Lower leg skin (tissue), 4 donors: ENCODE results near the gene TM4SF1. TPM values are rescaled to one million over a fixed set of nuclear protein-coding genes. Genes with fewer than 3 reads are reported as not detected.

Experiments used
- DNase-seq, 2 donors: peaks; one replicate each; pipeline ENCODE4 v3.0.0-alpha.2; 2019; ENCODE audit warnings: low spot score in 2 of 2
- H3K4me3 ChIP-seq: fragments of 200-600 bp; sonication (generic); 2 replicates; pipeline ENCODE4 v1.5.1; 2017; ENCODE audit warnings: mild to moderate bottlenecking, low read depth; ENCODE audit not compliant: poor library complexity, severe bottlenecking
- CTCF ChIP-seq, 3 donors: fragments of 450-650 bp; IDR thresholded peaks; one replicate each; pipeline ENCODE4 v1.5.1; 2016; ENCODE audit warnings: antibody characterized with exemption in 3 of 3, mild to moderate bottlenecking in 3 of 3, moderate library complexity in 2 of 3
- POLR2A ChIP-seq, 2 donors: fragments of 450-650 bp; IDR thresholded peaks; one replicate each; pipeline ENCODE4 v1.6.1; 2016 to 2017; ENCODE audit warnings: antibody characterized with exemption in 2 of 2, mild to moderate bottlenecking in 1 of 2, moderate library complexity in 1 of 2
- WGBS, 2 donors: methylation state at CpG; one replicate each; pipeline ENCODE4 v1.1.5; 2018; 5-methylcytosine and 5-hydroxymethylcytosine counted together
- intact Hi-C: fragments of 100-400 bp; cut with DNase I; formaldehyde crosslinking; loops from one replicate; pipeline ENCODE4 v1.15.0; 2023; ENCODE audit warnings: low total_unique reads
- total RNA-seq, 4 donors: library from RNA; depleted of rRNA; stranded (reverse); fragments of >200 nt; gene quantifications; one replicate each; pipeline ENCODE4 v1.1.0, GENCODE V29; 2016

The TM4SF1 gene
- total RNA-seq, 4 donors from 2014 or later, result 24.5 to 131 (median 51.0) TPM

- no peak overlapping the region for H3K4me3 ChIP-seq
- TF ChIP-seq POLR2A (IDR thresholded peaks at IDR 0.05), result no peak
- TF ChIP-seq CTCF (IDR thresholded peaks at IDR 0.05), result no peak
- DNase-seq, result no peak
- 44 to 49% methylated on average over 3 of the region's 3 CpGs for WGBS, 2 donors
- intact Hi-C loops, result no loop called here
Measured at GRCh38 chr3:149366941-149367840, 10.3 kb downstream of the TM4SF1 start.

GRCh38 chr3:149366031-149366430 is 11.4 kb downstream of the TM4SF1 start:
- no peak for TF ChIP-seq POLR2A (IDR thresholded peaks at IDR 0.05)
- DNase-seq, result no peak
- H3K4me3 ChIP-seq, result no peak overlapping the region
- WGBS, 2 donors, result 79 to 81% methylated on average over 2 of the region's 2 CpGs
- intact Hi-C loops, result no loop called here

GRCh38 chr3:149364624-149365023 is 12.8 kb downstream of the TM4SF1 start:
- no peak overlapping the region for H3K4me3 ChIP-seq
- intact Hi-C loops, result no loop called here
- no peak for TF ChIP-seq CTCF (IDR thresholded peaks at IDR 0.05)
- TF ChIP-seq POLR2A (IDR thresholded peaks at IDR 0.05), result no peak
- DNase-seq, result no peak
- 85 to 87% methylated on average over 2 of the region's 2 CpGs for WGBS, 2 donors

- H3K4me3 ChIP-seq, result no peak overlapping the region
- no peak for DNase-seq
- TF ChIP-seq CTCF (IDR thresholded peaks at IDR 0.05), result no peak
- no peak for TF ChIP-seq POLR2A (IDR thresholded peaks at IDR 0.05)
- intact Hi-C loops, result no loop called here
- WGBS, 2 donors, result 53 to 58% methylated on average over 2 of the region's 2 CpGs
Measured at GRCh38 chr3:149363053-149363452, 14.4 kb downstream of the TM4SF1 start.

GRCh38 chr3:149362366-149362765 is 15.1 kb downstream of the TM4SF1 start:
- 72 to 79% methylated on average over 5 of the region's 5 CpGs for WGBS, 2 donors
- intact Hi-C loops, result no loop called here

More at GRCh38 chr3:149362366-149362765, 15.1 kb downstream of the TM4SF1 start:
- TF ChIP-seq POLR2A (IDR thresholded peaks at IDR 0.05) (no peak), CTCF (IDR thresholded peaks at IDR 0.05) (no peak)
- DNase-seq, result no peak
- no peak overlapping the region for H3K4me3 ChIP-seq
